ENCODE results near the gene PUSL1.

GRCh38 chr1:1307261-1307922 is 1.0 kb upstream of the PUSL1 start:
- TF ChIP-seq POLR2A (IDR thresholded peaks at IDR 0.05; ENCODE audit: low read depth, low read length): no peak
- no peak for TF ChIP-seq POLR2AphosphoS5 (IDR thresholded peaks at IDR 0.05; ENCODE audit: low read depth, low read length)
- TF ChIP-seq TAF1 (IDR thresholded peaks at IDR 0.05; ENCODE audit: borderline replicate concordance, low read depth, low read length): no peak
